Measurements from ENCODE around the gene VEZT. TPM values are rescaled to one million over a fixed set of nuclear protein-coding genes. Genes with fewer than 3 reads are reported as not detected.

Gene VEZT
- total and polyA plus RNA-seq, 9 of the 15 experiments (the other 6 are each of a cell fraction or from before 2014, with no cell fraction given) = 16.1 to 61.5 (median 32.6) TPM

DNA sequence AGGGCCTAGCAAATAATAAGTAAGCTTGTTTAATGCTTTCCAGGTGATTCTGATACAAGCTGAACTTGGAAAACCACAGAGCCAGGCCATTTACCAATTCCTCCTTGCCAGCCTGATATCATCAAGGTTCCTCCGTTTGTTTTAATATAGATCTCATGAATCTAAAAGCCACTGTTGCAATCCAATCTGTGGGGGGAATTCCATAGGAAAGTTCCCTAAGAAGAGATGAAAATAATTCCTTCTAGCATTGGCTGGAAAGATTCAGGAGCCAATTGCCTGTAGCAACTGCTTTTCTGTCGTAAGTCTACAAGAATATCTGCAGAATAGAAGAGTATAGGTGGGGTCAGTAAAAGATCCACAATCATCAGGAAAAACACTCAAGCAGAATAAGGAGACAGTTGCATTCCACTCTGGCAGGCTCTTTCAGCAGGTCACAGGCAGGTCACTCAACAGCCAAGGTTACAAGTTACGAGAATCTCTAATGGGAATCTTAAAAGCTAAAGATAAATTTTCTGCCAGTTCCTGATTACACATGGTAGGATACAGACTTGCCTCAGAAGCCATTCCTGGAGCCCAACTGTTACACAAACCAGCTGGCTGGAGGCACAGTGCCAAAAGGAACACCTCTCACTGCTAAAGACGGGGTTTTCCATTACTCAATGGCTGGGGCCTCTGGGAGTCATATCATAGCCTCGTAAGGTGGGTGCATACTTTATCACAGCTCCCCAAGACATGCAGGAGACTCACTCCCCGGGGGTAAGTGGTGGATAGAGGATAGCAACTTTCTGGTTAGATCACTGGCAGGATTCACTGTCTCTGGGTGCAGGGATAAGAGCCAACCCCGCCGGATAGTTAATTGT, 44.0 kb upstream of the VEZT start (continued):
- TF ChIP-seq, protein P1, sequence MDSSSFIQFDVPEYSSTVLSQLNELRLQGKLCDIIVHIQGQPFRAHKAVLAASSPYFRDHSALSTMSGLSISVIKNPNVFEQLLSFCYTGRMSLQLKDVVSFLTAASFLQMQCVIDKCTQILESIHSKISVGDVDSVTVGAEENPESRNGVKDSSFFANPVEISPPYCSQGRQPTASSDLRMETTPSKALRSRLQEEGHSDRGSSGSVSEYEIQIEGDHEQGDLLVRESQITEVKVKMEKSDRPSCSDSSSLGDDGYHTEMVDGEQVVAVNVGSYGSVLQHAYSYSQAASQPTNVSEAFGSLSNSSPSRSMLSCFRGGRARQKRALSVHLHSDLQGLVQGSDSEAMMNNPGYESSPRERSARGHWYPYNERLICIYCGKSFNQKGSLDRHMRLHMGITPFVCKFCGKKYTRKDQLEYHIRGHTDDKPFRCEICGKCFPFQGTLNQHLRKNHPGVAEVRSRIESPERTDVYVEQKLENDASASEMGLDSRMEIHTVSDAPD (CRISPR knock-in tag; IDR thresholded peaks at IDR 0.05) = no peak
- TF ChIP-seq SAP30 (IDR thresholded peaks at IDR 0.05; ENCODE audit: borderline replicate concordance, insufficient read depth, low read depth, low read length, poor library complexity, severe bottlenecking) = no peak
- TF ChIP-seq, protein P2, sequence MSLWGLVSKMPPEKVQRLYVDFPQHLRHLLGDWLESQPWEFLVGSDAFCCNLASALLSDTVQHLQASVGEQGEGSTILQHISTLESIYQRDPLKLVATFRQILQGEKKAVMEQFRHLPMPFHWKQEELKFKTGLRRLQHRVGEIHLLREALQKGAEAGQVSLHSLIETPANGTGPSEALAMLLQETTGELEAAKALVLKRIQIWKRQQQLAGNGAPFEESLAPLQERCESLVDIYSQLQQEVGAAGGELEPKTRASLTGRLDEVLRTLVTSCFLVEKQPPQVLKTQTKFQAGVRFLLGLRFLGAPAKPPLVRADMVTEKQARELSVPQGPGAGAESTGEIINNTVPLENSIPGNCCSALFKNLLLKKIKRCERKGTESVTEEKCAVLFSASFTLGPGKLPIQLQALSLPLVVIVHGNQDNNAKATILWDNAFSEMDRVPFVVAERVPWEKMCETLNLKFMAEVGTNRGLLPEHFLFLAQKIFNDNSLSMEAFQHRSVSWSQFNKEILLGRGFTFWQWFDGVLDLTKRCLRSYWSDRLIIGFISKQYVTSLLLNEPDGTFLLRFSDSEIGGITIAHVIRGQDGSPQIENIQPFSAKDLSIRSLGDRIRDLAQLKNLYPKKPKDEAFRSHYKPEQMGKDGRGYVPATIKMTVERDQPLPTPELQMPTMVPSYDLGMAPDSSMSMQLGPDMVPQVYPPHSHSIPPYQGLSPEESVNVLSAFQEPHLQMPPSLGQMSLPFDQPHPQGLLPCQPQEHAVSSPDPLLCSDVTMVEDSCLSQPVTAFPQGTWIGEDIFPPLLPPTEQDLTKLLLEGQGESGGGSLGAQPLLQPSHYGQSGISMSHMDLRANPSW (CRISPR knock-in tag; IDR thresholded peaks at IDR 0.05) = no peak
- TF ChIP-seq CREM (IDR thresholded peaks at IDR 0.05; ENCODE audit: low read depth) = peak; percentile 34
- TF ChIP-seq CTBP1 (IDR thresholded peaks at IDR 0.05; ENCODE audit: borderline replicate concordance) = no peak
- TF ChIP-seq, protein P3, sequence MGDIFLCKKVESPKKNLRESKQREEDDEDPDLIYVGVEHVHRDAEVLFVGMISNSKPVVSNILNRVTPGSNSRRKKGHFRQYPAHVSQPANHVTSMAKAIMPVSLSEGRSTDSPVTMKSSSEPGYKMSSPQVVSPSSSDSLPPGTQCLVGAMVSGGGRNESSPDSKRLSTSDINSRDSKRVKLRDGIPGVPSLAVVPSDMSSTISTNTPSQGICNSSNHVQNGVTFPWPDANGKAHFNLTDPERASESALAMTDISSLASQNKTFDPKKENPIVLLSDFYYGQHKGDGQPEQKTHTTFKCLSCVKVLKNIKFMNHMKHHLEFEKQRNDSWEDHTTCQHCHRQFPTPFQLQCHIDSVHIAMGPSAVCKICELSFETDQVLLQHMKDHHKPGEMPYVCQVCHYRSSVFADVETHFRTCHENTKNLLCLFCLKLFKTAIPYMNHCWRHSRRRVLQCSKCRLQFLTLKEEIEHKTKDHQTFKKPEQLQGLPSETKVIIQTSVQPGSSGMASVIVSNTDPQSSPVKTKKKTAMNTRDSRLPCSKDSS (IDR thresholded peaks at IDR 0.05; ENCODE audit: low read depth, partially characterized antibody) = no peak
- TF ChIP-seq KAT2B (IDR thresholded peaks at IDR 0.05; ENCODE audit: low read depth, low read length) = no peak
- peak; percentile 56; the same call in 1 of the 2 replicates for TF ChIP-seq MTA2 (IDR thresholded peaks at IDR 0.05; ENCODE audit: low read depth)
- TF ChIP-seq, protein P4, sequence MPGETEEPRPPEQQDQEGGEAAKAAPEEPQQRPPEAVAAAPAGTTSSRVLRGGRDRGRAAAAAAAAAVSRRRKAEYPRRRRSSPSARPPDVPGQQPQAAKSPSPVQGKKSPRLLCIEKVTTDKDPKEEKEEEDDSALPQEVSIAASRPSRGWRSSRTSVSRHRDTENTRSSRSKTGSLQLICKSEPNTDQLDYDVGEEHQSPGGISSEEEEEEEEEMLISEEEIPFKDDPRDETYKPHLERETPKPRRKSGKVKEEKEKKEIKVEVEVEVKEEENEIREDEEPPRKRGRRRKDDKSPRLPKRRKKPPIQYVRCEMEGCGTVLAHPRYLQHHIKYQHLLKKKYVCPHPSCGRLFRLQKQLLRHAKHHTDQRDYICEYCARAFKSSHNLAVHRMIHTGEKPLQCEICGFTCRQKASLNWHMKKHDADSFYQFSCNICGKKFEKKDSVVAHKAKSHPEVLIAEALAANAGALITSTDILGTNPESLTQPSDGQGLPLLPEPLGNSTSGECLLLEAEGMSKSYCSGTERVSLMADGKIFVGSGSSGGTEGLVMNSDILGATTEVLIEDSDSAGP (CRISPR knock-in tag; IDR thresholded peaks at IDR 0.05) = no peak
- TF ChIP-seq POLR2B (IDR thresholded peaks at IDR 0.05; ENCODE audit: low read depth, partially characterized antibody) = no peak
- TF ChIP-seq, protein P5, sequence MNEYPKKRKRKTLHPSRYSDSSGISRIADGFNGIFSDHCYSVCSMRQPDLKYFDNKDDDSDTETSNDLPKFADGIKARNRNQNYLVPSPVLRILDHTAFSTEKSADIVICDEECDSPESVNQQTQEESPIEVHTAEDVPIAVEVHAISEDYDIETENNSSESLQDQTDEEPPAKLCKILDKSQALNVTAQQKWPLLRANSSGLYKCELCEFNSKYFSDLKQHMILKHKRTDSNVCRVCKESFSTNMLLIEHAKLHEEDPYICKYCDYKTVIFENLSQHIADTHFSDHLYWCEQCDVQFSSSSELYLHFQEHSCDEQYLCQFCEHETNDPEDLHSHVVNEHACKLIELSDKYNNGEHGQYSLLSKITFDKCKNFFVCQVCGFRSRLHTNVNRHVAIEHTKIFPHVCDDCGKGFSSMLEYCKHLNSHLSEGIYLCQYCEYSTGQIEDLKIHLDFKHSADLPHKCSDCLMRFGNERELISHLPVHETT (CRISPR knock-in tag; conservative IDR thresholded peaks at IDR 0.05 in 1 of 2, IDR thresholded peaks at IDR 0.05 in 1 of 2) = 0 out of 4 replicates have a peak, but pooled peaks of 1 of the 2 experiments have one; percentile 19
- TF ChIP-seq FOXA3 (CRISPR knock-in tag; conservative IDR thresholded peaks at IDR 0.05 in 1 of 2, IDR thresholded peaks at IDR 0.05 in 1 of 2) = no peak
- no peak for TF ChIP-seq MTF1 (CRISPR knock-in tag; IDR thresholded peaks at IDR 0.05; ENCODE audit: borderline replicate concordance)
- TF ChIP-seq ZNF408 (CRISPR knock-in tag; IDR thresholded peaks at IDR 0.05; ENCODE audit: low read depth) = no peak
- TF ChIP-seq, protein P6, sequence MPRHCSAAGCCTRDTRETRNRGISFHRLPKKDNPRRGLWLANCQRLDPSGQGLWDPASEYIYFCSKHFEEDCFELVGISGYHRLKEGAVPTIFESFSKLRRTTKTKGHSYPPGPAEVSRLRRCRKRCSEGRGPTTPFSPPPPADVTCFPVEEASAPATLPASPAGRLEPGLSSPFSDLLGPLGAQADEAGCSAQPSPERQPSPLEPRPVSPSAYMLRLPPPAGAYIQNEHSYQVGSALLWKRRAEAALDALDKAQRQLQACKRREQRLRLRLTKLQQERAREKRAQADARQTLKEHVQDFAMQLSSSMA (CRISPR knock-in tag; IDR thresholded peaks at IDR 0.05) = no peak

Measured in K562 (cell line).